Measurements from ENCODE around the gene PSMD3.

Gene PSMD3

DNA sequence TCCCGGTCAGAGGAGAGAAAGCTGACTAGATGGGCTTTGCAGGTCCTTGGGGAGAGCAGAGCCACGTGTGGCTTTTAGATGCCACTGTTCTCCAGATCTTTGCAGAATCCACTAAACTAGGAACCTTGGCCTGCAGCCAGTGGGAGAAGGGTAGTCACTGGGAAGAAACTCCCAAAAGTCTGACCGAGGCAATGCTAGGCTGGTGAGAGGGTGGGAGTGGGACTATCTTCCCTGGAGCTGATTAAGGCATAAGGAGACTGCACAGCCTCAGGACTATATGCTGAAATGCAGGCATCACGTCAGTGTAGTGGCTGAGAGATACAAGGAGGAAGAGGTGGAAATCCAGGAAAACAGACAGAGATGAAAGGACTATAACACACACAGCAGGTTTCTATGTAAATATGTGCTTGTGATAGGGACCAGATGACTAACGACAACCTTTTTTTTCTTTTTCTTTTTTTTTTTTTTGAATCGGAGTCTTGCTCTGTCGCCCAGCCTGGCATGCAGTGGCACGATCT is 20.0 kb upstream of the PSMD3 start:
- DNase-seq (ENCODE audit: low spot score), result no peak

DNA sequence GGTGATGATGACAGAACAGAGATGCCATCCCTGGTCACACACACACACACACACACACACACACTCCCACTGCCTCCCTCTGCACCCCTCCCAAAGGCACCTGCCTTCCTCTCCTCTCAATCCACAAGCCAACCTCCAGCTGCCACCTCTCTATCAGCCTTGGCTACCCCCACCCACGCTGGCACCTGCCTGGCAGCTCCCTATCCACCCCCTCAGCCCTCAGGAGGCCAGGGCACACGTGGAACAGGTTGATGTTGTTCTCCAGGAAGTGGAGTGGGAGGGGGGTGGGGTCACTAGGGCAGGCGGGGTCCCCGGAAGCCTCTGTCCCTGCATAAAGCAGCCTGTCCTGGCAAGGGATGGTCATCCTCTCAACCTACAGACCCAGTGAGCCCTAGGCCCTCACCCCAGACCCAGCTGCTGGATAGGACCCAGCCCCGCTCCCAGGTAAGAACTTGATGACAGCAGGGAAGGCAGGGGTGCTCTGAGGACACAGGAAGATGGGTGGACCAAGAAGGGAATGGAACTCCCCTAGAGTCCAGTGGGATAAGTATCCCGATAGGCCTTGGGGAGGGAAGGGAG is 17.9 kb upstream of the PSMD3 start, which contains the start of gene GSDMA:
TSS of gene GSDMA (plus strand) at position 363 of the 579 bp plus-strand sequence. CDS start 2,684 bp downstream, outside the sequence.
- no peak for DNase-seq (ENCODE audit: low spot score)

DNA sequence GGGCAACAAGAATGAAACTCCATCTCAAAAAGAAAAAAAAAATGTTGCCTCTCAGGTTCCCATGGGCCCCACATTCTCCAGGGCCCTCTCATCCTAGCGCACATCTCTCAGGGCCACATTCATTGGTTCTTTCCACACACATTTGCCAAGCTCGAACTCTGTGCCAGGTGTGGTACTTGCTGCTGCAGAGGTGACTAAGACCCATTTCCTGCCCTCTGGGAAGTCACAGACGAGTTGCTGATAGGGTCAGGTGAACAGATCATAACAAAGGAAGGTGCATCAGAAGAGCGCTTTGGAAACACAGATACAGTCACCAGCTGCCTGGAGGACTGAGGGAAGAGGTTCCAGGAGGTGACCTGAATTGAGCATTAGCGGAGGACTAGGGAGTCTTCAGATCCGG is 16.8 kb upstream of the PSMD3 start:
- DNase-seq (ENCODE audit: low spot score), result peak; percentile 75

DNA sequence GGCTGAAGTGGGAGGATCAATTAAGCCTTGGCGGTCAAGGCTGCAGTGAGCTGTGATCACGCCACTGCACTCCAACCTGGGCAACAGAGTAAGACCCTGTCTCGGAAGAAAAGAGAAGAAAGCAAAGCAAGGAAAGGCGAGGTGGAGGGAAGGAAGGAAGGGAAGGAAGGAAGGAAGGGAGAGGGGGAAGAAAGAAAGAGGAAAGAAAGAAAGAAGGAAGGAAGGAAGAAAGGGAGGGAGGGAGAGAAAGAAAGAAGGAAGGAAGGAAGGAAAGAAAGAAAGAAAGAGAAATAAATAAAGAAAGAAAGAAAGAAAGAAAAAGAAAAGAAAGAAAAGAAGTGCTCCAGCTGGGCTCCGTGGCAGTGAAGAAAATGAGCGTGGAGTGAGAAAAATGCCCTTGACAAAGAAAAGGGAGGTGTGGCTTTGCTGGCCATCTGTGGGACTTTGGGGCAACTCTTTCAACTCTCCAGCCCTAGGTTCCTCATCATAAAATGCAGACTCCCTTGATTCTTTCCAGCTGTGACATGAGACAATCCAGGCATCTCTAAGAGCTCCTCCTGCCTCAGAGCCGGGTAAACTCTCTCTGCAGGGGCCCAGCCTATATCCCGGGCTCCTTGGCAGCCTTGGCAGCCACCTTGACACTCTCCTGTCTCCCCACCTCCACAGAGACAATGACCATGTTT is 15.4 kb upstream of the PSMD3 start:
- no peak for DNase-seq (ENCODE audit: low spot score)

DNA sequence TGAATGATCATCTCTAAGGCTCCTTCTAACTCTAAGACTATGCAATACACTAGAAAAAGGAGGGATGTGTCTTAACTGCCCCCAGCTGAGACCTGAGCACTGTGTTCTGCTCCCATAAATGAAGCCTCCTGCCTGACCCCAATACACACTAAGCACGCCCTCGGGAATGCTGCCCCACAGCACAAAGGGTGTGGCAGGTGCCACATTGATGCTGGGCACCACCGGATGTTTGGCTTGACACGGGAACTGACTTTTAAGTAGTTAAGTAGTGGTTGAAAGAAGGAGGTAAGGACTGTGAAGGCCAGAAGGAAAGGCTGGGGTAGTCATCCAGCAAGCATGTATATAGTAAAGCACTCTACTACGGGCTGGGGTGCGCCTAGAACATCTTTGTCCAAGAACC is 13.8 kb upstream of the PSMD3 start:
- DNase-seq (ENCODE audit: low spot score), result no peak

DNA sequence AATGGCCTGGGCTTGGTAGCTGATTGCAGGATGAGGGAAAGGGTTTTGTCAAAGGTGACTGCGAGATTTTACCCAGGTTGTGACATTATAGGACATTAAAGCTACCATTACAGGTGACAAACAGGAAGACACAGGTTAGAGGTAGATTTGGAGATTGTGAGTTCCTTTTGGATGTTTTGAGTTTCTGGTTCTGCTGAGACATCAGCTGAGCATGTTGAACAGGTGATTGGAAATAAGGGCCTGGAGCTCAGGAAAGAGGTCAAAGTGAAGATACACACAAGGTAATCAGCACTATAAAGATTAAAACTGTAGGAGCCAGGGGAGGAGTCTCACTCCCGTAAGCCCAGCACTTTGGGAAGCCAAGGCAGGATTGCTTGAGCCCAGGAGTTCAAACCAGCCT is 11.8 kb upstream of the PSMD3 start:
- no peak for DNase-seq (ENCODE audit: low spot score)

DNA sequence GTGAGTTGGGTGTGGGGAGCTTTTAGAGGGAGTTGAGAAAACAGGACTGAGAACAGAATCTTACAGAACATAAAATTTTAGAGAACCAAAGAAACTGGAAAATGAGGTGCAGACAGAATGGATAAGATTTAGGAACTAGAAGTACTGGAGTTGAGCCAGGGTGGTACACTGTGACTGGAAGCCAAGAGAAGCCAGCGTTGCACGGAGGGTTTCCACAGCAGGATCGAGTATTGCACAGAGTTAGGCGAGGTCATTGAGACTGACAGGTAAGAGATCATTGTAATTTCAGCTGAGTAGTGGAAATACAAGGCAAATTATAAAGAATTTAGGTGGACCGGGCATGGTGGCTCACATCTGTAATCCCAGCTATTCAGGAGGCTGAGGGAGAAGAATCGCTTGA is 11.2 kb upstream of the PSMD3 start:
- DNase-seq (ENCODE audit: low spot score), result no peak

DNA sequence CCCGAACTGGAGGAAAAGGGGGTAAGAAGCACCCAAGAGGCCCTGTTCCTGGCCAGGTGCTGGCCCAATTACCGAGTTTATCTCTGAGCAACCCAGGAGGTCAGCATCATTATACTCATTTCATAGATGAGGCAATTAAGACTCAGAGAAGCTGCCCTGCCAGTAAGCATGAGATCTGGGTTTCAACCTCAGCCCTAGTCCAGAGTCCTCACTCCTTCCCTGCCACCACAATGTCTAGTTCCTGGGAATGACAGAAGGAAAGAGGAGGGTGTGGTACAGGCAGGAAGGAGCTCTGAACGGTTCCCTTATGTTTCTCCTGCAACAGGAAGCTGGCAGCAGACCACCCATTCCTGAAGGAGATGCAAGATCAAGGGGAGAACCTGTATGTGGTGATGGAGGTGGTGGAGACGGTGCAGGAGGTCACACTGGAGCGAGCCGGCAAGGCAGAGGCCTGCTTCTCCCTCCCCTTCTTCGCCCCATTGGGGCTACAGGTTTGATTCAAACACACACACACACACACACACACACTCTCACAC is 10.4 kb upstream of the PSMD3 start:
- no peak for DNase-seq (ENCODE audit: low spot score)

DNA sequence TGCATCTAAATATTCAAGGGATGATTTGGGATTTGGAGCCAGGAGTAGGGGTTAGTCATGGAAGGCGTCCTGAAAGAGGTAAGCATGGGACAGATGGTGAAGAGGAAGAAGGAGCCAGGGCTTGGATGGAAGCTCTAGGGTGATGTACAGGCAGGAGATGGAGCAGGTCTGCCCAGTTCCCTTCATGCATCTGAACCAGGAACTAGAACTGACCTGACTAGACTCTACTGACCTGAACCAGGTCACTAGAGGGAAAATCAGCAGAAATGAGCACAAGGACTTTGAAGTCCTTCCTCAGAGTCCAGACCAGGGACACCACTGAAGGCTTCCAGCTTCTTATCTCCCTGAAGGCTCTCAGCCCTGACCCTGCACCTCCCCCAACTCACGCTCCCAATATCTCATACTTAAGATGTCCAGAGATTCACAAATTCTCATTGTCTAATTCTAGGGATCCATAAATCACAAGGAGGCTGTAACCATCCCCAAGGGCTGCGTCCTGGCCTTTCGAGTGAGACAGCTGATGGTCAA is 9.5 kb upstream of the PSMD3 start:
- DNase-seq (ENCODE audit: low spot score), result no peak

DNA sequence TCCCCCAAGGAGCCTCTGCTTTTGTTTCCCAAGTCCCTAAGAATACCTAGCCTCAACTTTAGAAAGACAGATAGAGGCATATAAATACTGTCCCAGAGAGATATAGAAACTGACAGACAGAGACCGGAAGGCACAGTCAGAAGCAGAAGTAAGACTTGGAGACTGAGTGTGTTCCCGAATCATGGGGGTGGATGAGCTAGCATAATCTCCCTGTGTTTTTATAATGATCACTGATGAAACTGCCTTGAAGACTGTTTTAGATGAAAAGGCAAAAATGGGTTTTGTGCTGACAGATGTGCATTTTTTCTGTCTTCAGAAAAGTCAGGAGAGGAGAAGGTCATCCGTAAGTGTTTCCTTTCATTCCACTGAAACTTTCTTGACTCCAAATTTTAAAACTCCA is 8.3 kb upstream of the PSMD3 start:
- no peak for DNase-seq (ENCODE audit: low spot score)

DNA sequence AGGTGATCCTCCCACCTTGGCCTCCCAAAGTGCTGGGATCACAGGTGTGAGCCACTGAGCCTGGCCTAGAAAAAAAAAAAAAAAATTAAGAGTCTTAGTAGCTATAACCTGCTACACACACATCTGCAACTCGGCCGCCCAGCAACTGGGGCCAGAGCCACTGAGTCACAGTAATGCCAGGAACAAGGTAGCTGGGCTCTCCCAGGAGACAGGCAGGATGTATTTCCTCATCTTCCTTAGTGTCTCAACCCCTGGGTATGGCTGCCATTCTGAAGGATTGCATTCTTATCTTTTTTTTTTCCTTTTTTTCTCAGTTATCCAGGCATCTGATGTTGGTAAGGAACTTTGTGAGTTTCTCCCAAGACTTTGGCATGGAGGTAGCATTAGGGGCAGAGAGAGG is 7.1 kb upstream of the PSMD3 start:
- no peak for DNase-seq (ENCODE audit: low spot score)

DNA sequence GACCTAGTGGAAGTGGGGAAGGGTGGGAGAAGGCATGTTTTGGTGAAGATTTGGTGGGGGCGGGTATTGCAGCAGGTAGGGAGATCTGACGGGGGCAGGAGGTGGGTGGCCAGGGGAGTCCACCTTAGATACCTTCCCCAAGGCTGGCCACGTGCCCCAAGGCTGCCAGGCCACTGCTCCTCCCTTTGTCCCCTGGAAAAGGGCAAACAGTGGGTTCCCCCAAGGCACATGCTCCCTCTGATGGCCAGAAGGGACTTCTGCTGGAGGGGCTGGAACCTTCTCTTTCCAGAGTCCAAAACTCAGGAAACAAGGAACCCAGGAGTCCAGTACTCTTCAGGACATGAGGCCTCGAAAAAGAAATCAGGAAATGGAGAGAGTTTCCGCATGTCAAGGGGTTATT is 6.2 kb upstream of the PSMD3 start:
- DNase-seq (ENCODE audit: low spot score), result no peak

DNA sequence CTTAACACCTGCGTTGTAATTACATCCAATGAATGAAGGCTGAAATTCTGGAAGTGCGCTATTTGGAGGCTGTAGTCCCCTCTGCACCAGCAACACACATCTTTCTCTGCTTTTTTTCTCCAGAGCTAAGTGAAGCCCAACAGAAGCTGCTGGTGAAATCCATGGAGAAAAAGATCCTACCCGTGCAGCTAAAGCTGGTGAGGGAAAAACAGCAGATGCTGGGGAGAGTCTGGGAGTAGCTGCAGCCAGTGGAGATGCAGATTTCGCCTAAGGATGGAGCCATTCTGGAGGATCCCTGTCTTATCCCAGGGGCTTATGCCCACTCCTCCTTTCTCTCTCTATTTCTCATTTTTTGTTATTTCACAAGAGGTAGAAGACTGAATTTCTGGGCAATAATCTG is 4.8 kb upstream of the PSMD3 start:
- DNase-seq (ENCODE audit: low spot score), result no peak

DNA sequence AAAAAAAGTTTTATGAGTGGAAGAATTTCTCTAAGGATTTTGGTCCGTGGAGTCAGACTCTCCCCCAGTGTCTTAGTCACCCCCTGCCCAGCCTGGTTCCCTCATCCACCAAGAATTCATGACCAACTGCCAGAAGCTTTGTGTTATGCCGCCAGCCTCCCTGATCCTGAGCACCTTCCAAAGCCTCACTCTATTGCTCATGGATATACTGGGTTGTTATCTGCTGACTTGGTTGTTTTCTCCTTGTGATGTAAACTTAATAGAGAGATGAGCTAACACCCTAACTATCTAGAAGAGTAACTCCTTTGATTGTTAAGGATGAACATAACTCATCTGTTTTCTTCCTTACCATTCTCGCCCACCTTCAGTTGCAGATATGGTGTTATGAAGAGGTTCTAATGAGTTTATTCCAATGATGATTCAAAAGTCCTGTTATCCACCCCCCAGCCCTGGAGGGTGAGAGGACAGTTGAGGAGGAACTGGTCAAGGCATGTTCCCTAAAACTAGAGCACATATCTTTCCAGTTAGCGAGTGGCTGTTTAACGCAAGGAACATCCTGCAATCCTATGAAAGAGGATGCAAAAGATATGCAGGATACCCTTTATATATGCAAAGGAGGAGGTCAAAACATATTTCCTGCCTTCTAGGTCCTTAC is 1.5 kb upstream of the PSMD3 start:
- DNase-seq (ENCODE audit: low spot score), result no peak

DNA sequence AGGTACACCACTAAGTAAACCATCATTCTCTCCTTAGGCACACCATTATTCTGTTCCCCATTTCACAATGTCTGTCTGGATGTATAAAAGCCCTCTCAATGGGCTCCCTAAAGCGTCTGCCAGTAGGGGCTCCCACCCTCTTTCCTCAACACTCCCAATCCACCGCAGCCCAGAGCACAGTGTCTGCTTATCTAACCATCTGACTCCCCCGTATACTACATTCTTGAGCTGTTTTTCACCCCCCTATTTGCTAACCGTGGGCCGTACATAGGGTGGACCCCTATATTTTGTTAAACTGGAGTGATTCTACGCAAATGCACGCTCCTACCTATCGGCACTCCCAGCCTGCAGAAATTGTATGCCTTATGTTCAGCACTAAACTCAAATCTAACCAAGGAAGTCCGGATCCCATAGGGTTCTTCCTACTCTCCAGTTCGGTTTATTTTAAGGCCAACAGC is 685 bp upstream of the PSMD3 start:
- DNase-seq (ENCODE audit: low spot score), result no peak

DNA sequence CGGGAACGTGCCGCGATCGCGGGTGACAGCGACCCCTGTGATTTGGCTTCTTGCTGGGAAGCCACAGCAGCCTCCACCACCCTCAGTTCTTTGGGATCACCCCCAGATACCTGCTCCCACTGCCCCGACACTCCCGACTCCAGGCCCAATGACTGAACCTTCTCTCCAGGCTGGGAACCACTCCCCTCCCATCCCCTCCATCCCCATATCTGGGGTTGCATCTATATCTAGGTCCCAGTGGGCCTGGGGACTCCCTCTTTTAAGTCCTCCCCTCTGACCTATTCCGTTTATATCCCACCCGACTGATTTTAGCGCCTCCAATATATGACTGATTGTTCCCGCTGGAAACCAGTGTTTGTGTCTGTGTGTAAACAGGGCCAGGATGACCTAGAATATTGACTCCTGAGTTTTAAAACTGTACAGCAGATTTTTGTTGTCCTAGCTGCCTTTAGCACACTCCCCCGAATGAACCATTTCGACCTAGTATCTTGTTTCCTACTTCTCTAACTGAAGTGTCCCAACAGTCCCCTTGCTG is 667 bp downstream of the PSMD3 start:
- DNase-seq (ENCODE audit: low spot score), result no peak

DNA sequence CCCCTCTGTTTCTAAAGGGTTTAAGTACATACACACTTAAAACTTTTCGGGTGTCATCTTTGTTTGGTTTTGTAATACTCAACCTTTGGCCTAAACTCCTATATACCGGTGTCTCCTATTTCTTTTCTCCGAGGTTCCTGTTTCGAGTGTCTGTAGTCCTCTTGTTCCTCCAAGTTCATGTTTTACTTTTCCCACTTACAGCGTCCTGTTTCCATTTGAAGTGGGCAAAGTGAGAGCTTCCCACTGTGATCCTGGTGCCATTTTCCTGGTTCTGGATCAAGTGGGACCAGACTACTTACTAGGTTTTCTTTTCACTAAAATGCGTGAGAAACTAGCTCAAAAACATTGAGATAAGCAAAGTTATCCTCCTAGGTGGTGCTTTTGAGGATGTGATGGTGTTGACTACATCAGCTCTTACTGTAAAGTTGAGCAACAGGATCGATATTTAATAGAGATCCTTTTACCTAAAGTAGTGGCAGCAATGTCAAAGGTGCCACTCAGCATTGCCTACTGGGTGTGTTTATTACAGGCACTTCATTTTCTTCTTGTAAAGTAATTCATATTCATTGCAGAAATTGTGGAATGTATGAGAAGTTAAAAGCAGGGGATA is 1.3 kb downstream of the PSMD3 start:
- no peak for DNase-seq (ENCODE audit: low spot score)

DNA sequence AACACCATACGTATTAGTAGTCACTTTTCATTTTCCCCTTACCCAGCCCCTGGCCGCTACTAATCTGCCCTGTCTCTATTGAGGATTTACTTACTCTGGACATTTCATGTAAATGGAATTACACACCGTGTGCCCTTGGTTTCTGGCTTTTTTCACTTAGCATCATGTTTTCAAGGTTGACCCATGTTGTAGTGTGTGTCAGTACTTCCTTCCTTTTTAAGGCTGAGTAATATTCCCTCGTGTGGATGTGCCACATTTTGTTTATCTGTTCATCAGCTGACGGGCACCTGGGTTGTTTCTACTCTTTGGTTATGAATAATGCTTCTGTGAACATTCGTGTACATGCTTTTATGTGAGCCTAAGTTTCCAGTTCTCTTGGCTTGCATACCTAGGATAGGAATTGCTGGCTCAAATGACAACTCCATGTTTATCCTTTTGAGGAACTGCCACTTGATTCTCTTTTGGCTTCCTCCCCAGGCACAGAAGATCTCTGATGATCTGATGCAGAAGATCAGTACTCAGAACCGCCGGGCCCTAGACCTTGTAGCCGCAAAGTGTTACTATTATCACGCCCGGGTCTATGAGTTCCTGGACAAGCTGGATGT is 7.7 kb downstream of the PSMD3 start:
- DNase-seq (ENCODE audit: low spot score), result no peak

DNA sequence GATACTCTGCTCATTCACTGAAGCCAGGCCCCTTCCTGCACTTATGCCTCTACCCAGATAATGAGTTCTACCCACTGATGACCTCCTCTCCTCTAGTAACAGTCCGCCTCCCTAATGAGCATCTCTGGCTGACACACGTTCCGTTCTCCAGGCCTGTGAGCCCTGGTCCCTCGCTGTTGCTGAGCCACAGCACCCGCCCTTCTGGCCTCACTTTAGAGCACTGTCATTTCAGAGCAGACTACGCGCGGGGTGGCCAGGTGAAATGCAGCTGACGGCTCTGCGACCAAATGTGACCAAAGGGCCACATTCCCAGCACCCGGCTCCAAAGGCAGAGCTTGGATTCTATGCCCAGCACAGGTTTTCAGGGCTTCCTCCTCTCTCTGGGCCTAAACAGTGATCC is 13.8 kb downstream of the PSMD3 start:
- DNase-seq (ENCODE audit: low spot score), result no peak

DNA sequence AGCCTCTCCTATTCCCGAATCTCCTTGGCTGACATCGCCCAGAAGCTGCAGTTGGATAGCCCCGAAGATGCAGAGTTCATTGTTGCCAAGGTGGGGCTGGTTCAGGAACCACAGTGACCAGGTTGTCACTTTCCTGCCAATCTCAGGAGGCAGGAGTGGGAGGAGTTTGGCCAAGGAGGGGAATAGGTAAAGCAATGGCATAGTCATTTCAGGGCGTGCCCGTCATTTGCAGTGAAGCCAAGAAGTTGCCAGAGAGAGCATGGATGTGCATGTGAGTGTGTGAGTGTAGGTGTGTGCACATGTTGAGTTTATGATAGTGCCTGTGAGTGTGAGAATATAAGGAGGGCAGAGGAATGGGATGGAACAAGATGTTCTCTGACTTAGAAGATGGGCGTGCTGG is 14.8 kb downstream of the PSMD3 start:
- DNase-seq (ENCODE audit: low spot score), result no peak

DNA sequence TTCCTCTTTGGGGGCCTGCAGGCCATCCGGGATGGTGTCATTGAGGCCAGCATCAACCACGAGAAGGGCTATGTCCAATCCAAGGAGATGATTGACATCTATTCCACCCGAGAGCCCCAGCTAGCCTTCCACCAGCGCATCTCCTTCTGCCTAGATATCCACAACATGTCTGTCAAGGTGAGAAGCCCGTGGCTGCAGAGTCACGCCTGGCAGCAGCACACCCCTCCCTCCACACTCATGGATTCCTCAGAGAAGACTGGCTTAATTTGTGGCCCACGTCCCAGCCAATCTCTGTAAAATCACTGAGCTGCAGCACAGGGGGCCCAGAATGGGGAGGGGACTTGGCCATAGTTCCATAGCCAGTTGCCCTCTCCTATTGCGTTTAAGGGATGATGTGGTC is 15.6 kb downstream of the PSMD3 start:
- DNase-seq (ENCODE audit: low spot score), result no peak

DNA sequence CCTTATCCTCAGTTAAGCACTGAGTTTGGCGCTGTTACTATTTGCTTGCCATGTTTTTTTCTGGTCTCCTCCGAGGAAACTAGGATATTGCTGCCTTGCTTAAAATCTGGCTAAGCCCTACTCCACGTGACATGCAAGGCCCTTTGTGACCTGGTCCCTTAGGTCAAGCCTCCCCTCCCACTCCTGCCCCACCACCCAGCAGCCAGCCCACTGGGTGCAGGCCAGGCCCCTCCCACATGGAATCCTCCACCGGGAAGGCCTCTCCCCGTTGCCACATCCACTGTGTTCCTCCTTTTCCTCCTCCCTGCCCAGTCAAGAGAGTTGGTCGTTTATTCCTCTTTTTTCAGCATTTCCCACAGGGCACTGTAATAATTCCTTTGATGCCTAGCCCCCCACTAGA is 16.2 kb downstream of the PSMD3 start:
- no peak for DNase-seq (ENCODE audit: low spot score)
